Activated CD8-positive, alpha-beta T cell treated with anti-CD3 and anti-CD28 coated beads for 36 hours (primary cell): Measurements from ENCODE around the gene PID1. TPM values are rescaled to one million over a fixed set of nuclear protein-coding genes. Genes with fewer than 3 reads are reported as not detected.

ENCODE experiments used
- ATAC-seq: fragments of 200-7000 bp; cut with Tn5 transposase; one replicate; pipeline ENCODE4 v1.10.0; 2021; ENCODE audit warnings: mild to moderate bottlenecking, moderate library complexity
- CTCF ChIA-PET: fragments of 350-600 bp; sonication (Branson Sonifier 250); formaldehyde crosslinking; loops from one replicate; lab custom pipeline; 2021; ENCODE audit warnings: antibody characterized with exemption; lab: Charles Lee
- POLR2A ChIA-PET: fragments of 350-600 bp; sonication (Branson Sonifier 250); formaldehyde crosslinking; loops from one replicate; lab custom pipeline; 2021; ENCODE audit warnings: antibody characterized with exemption; lab: Charles Lee
- DNase-seq: peaks from one replicate; pipeline ENCODE4 v3.0.0-alpha.2; 2020
- H3K27ac Mint-ChIP-seq: one replicate; pipeline ENCODE4 v1.8.0; 2021; ENCODE audit warnings: mild to moderate bottlenecking, mixed read lengths
- H3K27me3 Mint-ChIP-seq: one replicate; pipeline ENCODE4 v1.8.0; 2021; ENCODE audit warnings: mixed read lengths
- H3K36me3 Mint-ChIP-seq: one replicate; pipeline ENCODE4 v1.8.0; 2021; ENCODE audit warnings: low read depth, mixed read lengths
- H3K4me1 Mint-ChIP-seq: one replicate; pipeline ENCODE4 v1.8.0; 2021; ENCODE audit warnings: low read depth, mixed read lengths
- H3K4me3 Mint-ChIP-seq: one replicate; pipeline ENCODE4 v1.8.0; 2021; ENCODE audit warnings: mild to moderate bottlenecking, moderate library complexity, mixed read lengths
- H3K9me3 Mint-ChIP-seq: one replicate; pipeline ENCODE4 v1.8.0; 2021; ENCODE audit warnings: mixed read lengths
- intact Hi-C: fragments of 100-400 bp; cut with micrococcal nuclease; formaldehyde crosslinking; loops from one replicate; pipeline ENCODE4 v1.10.0; 2022
- total RNA-seq, 2 experiments: library from RNA; stranded (reverse); gene quantifications; one replicate each; pipeline ENCODE4 v1.2.3, GENCODE V29; 2021
- TF ChIP-seq, protein P1 (sequence below): fragments of 200-600 bp; IDR thresholded peaks from one replicate; pipeline ENCODE4 v1.8.0; 2022; ENCODE audit warnings: antibody characterized with exemption, mild to moderate bottlenecking

PID1 gene
- total RNA-seq, 2 experiments from 2014 or later, result not detected

DNA sequence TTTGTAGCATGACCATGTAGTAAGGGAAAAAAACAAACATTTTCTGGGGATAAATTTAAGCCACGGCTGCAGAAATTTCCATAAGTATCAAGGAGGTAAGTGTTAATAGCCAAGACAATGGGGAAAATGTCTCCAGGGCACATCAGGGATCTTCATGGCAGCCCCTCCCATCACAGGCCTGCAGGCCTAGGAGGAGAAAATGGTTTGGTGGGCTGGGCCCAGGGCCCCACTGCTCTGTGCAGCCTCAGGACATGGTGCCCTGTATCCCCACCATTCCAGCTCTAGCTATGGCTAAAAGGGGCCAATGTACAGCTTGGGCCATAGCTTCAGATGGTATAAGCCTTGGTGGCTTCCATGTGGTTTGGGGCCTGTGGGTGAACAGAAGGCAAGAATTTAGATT lies 271.8 kb downstream of the PID1 start:
- Mint-ChIP-seq H3K9me3 (peaks cover 16% of the 10 kb centered on the region), H3K27me3 (no peaks in the 10 kb centered on the region), H3K4me3 (no peak overlapping the region), H3K36me3 (no peaks in the 10 kb centered on the region), H3K27ac (no peak overlapping the region), H3K4me1 (no peaks in the 10 kb centered on the region)
- intact Hi-C loops, result no loop called here
- DNase-seq, result no peak
- TF ChIP-seq, protein P1, sequence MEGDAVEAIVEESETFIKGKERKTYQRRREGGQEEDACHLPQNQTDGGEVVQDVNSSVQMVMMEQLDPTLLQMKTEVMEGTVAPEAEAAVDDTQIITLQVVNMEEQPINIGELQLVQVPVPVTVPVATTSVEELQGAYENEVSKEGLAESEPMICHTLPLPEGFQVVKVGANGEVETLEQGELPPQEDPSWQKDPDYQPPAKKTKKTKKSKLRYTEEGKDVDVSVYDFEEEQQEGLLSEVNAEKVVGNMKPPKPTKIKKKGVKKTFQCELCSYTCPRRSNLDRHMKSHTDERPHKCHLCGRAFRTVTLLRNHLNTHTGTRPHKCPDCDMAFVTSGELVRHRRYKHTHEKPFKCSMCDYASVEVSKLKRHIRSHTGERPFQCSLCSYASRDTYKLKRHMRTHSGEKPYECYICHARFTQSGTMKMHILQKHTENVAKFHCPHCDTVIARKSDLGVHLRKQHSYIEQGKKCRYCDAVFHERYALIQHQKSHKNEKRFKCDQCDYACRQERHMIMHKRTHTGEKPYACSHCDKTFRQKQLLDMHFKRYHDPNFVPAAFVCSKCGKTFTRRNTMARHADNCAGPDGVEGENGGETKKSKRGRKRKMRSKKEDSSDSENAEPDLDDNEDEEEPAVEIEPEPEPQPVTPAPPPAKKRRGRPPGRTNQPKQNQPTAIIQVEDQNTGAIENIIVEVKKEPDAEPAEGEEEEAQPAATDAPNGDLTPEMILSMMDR, result no peak
- no peak for ATAC-seq
- CTCF ChIA-PET, result no interaction called here
- POLR2A ChIA-PET, result no interaction called here

DNA sequence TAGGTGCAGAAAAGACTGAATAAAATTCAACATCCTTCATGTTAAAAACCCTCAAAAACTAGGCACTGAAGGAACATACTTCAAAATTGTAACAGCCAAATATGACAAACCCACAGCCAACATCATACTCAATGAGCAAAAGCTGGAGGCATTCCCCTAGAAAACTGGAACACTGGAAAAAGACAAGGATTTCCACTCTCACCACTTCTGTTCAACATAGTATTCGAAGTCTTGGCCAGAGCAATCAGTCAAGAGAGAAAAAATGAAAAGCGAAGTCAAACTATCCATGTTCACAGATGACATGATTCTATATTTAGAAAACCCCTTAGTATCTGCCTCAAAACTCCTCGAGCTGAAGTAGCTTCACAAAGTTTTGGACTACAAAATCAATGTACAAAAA lies 282.3 kb downstream of the PID1 start:
- no peak for DNase-seq
- CTCF ChIA-PET, result no interaction called here
- Mint-ChIP-seq H3K4me1 (no peaks in the 10 kb centered on the region), H3K27me3 (no peaks in the 10 kb centered on the region), H3K27ac (no peak overlapping the region), H3K36me3 (no peaks in the 10 kb centered on the region), H3K9me3 (no peaks in the 10 kb centered on the region), H3K4me3 (no peak overlapping the region)
- no peak for ATAC-seq
- POLR2A ChIA-PET, result no interaction called here
- intact Hi-C loops, result no loop called here
- TF ChIP-seq, protein P1, result no peak

DNA sequence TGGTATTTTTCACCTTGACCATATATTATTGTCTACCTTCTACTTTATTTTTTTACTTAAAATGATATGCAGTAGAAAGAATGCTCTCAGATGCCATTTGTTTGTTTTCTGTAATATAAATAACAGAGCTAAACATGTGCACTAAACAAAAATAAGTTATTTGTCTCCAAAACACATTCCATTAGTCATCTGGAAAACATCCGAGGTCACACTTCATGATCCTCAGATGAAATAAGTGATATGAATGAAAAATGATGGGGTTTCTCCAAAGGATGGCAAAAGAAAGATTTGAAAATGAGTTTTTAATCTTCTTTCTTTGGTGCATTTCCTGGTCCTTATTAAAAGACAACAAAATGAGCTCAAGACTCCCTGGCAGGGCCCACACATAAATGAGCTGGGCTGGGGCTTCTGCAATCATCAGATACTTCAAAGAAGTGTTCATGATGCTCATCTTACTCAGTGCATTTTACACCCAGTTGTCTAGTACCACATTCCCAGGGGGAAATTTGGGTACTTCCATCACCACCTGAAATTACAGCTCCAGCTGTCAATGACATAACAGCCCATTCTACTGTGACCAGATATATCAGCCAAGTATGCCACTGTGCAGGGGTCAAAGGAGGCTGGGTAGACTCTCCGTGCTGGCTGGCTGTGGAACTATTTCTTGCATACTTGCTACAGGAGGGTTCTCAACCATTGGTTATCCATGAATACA lies 283.5 kb downstream of the PID1 start:
- ATAC-seq, result no peak
- no peaks in the 10 kb centered on the region for H3K9me3 Mint-ChIP-seq
- no peak for DNase-seq
- POLR2A ChIA-PET, result no interaction called here
- H3K36me3 Mint-ChIP-seq, result no peaks in the 10 kb centered on the region
- no peak overlapping the region for H3K27ac Mint-ChIP-seq
- intact Hi-C loops, result no loop called here
- H3K4me3 Mint-ChIP-seq, result no peak overlapping the region
- CTCF ChIA-PET, result no interaction called here
- H3K4me1 Mint-ChIP-seq, result no peaks in the 10 kb centered on the region
- no peaks in the 10 kb centered on the region for H3K27me3 Mint-ChIP-seq
- TF ChIP-seq, protein P1, result no peak

DNA sequence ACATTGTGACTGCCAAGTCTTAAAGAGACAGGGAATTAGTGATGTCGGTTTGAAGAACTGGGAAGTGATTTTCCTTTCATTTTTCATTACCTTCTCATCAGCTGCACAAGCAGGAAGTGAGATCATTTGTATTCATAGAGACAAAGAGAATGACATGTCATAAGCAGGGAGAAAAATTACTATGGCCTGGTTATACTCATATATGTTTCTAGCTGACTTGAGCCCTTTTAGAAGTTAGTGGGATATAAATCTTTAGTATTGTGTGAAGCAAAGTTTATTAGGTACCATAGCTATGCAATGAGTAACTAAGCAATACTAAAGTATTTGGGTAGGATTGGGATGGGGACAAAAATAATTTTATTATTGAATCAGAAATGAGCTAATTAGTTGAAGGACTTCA lies 284.1 kb downstream of the PID1 start:
- Mint-ChIP-seq H3K9me3 (peaks cover 1% of the 10 kb centered on the region), H3K27ac (no peak overlapping the region), H3K4me1 (no peaks in the 10 kb centered on the region), H3K36me3 (no peaks in the 10 kb centered on the region), H3K27me3 (no peaks in the 10 kb centered on the region), H3K4me3 (no peak overlapping the region)
- intact Hi-C loops, result no loop called here
- no peak for ATAC-seq
- TF ChIP-seq, protein P1, result no peak
- ChIA-PET POLR2A (no interaction called here), CTCF (no interaction called here)
- DNase-seq, result no peak

DNA sequence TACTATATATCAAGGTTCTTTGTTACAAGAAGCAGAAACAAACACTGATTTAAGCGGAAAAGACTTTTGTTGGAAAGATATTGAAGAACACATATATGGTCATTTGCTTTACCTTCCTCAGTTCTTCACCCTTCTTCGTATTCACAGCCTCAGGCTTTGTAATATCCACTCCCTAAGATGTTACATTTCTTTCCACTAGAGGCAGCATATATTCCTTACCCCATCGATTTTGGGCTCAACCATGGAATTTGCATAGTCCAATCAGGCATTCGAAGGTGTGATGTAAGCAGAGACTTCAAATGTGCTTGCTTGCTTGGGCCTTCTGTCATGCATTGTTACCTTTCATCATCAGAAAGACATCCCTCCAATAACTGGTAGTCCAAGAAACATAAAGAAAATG lies 287.4 kb downstream of the PID1 start:
- POLR2A ChIA-PET, result no interaction called here
- peaks cover 3% of the 10 kb centered on the region for H3K9me3 Mint-ChIP-seq
- intact Hi-C loops, result no loop called here
- CTCF ChIA-PET, result no interaction called here
- DNase-seq (no peak), ATAC-seq (no peak)
- no peaks in the 10 kb centered on the region for H3K4me1 Mint-ChIP-seq
- TF ChIP-seq, protein P1, result no peak
- H3K36me3 Mint-ChIP-seq, result no peaks in the 10 kb centered on the region
- no peak overlapping the region for H3K4me3 Mint-ChIP-seq
- no peaks in the 10 kb centered on the region for H3K27me3 Mint-ChIP-seq
- no peak overlapping the region for H3K27ac Mint-ChIP-seq
